Measurements from ENCODE around the gene SPATA31A3. TPM values are rescaled to one million over a fixed set of nuclear protein-coding genes. Genes with fewer than 3 reads are reported as not detected.
"Not testable (repeated sequence)": the region's sequence is repeated elsewhere in the genome, so short reads cannot be mapped to it uniquely, and the experiment has no call there.

Gene SPATA31A3
- total RNA-seq, 1 experiment from 2014 or later = 0.35 TPM

GRCh38 chr9:66942400-66943155, 49.8 kb downstream of the SPATA31A3 start:
- H4K5ac ChIP-seq (ENCODE audit: insufficient read length, low read depth, low read length); H3K4me1 Mint-ChIP-seq; H3K27me3 ChIP-seq (ENCODE audit: insufficient read depth, low read length); H2BK5ac ChIP-seq (ENCODE audit: insufficient read length, low read length); H2BK12ac ChIP-seq (ENCODE audit: insufficient read length, low read depth, low read length); DNase-seq; H3K9ac ChIP-seq (ENCODE audit: extremely low read depth, insufficient read length, low read length); H3K36me3 Mint-ChIP-seq (ENCODE audit: insufficient read depth in 1 of 3, low read depth in 3 of 3); H4K8ac ChIP-seq (replicated peaks; ENCODE audit: insufficient read length, low read depth, low read length); H2AK5ac ChIP-seq (ENCODE audit: insufficient read length, low read length); H3K4me2 ChIP-seq (ENCODE audit: insufficient read depth, insufficient read length, low read length); H4K20me1 ChIP-seq (ENCODE audit: control insufficient read depth, insufficient read depth, insufficient read length); H3K4ac ChIP-seq (ENCODE audit: low read depth, low read length); H3K56ac ChIP-seq (ENCODE audit: insufficient read length, low read depth, low read length); H3K4me1 ChIP-seq (ENCODE audit: insufficient read depth, low read length); H4K91ac ChIP-seq (ENCODE audit: insufficient read length, low read depth, low read length); H3K4me3 Mint-ChIP-seq; H3K27me3 Mint-ChIP-seq (ENCODE audit: low read depth); H3K9me3 Mint-ChIP-seq; H2BK15ac ChIP-seq (ENCODE audit: low read depth, low read length); H2BK120ac ChIP-seq (ENCODE audit: low read depth, low read length, poor library complexity, severe bottlenecking); H3K79me1 ChIP-seq (ENCODE audit: insufficient read depth, low read depth, low read length, poor library complexity, severe bottlenecking); H3K23ac ChIP-seq (ENCODE audit: insufficient read length, low read depth, low read length); H3K23me2 ChIP-seq (ENCODE audit: insufficient read length, low read depth, low read length, poor library complexity, severe bottlenecking); H3K9me3 ChIP-seq (ENCODE audit: control insufficient read depth, low read depth, low read length); H3K14ac ChIP-seq (ENCODE audit: insufficient read depth, low read length); H3K18ac ChIP-seq (ENCODE audit: insufficient read length, low read depth, low read length); H2BK20ac ChIP-seq (ENCODE audit: low read depth, low read length, poor library complexity, severe bottlenecking); H2AFZ ChIP-seq (ENCODE audit: low read length); H3K27ac Mint-ChIP-seq; H3T11ph ChIP-seq (ENCODE audit: low read length); H3K27ac ChIP-seq (ENCODE audit: insufficient read length, low read depth, low read length); H3K79me2 ChIP-seq (ENCODE audit: insufficient read depth, low read length): not testable (repeated sequence)
- no CpG with 5 or more reads among the region's 5 CpGs for WGBS (ENCODE audit: extremely low coverage, insufficient read length, low lambda C conversion rate)

DNA sequence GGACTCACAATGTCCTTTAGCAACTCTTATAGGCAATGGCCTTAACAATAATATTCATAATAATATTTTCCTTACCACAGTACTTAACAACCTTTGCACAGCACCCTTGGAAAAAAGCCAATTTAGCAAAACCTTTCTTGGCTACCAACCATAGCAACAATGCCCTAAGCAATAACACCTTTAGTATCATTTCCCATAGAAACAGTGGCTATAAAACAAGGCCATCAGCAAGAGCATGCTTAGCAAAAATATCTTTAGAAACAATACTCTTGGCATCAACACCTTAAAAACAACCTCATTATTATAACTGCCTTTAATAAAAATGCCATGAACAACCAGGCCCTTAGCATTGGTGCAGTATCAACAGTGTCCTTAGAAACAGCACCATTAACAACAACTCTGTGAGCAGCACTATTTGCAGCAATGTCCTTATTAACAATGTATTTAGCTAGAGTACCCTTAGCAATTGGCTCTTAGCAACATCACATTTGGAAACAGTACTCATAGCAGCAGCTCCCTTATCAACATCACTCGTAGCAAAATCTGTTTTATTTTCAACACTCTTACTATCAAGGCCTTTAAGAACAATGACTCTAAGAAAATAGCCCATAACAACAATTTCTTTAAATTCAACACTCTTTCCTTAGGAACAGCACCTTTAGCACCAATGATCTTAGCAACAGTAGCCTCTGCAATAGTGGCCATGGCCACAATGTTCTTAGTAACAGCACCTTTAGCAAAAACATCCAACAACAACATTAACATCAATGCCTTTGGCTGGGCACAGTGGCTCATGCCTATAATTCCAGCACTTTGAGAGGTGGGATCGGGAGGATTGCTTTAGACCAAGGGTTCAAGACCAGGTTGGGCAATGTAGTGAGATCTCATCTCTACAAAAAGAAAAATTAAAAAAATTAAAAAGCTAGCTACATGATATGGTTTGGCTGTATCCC, 52.2 kb downstream of the SPATA31A3 start:
- H3K36me3 Mint-ChIP-seq (ENCODE audit: insufficient read depth in 1 of 3, low read depth in 3 of 3); H2AK5ac ChIP-seq (ENCODE audit: insufficient read length, low read length); H3K79me2 ChIP-seq (ENCODE audit: insufficient read depth, low read length); H3K23ac ChIP-seq (ENCODE audit: insufficient read length, low read depth, low read length); H4K91ac ChIP-seq (ENCODE audit: insufficient read length, low read depth, low read length); H4K5ac ChIP-seq (ENCODE audit: insufficient read length, low read depth, low read length); H2BK120ac ChIP-seq (ENCODE audit: low read depth, low read length, poor library complexity, severe bottlenecking); H3K4me2 ChIP-seq (ENCODE audit: insufficient read depth, insufficient read length, low read length); DNase-seq; H2BK20ac ChIP-seq (ENCODE audit: low read depth, low read length, poor library complexity, severe bottlenecking); H3K9me3 ChIP-seq (ENCODE audit: control insufficient read depth, low read depth, low read length); H3K23me2 ChIP-seq (ENCODE audit: insufficient read length, low read depth, low read length, poor library complexity, severe bottlenecking); H3K4me1 ChIP-seq (ENCODE audit: insufficient read depth, low read length); H3K14ac ChIP-seq (ENCODE audit: insufficient read depth, low read length); H3K79me1 ChIP-seq (ENCODE audit: insufficient read depth, low read depth, low read length, poor library complexity, severe bottlenecking); H3T11ph ChIP-seq (ENCODE audit: low read length); H4K8ac ChIP-seq (replicated peaks; ENCODE audit: insufficient read length, low read depth, low read length); H3K9ac ChIP-seq (ENCODE audit: extremely low read depth, insufficient read length, low read length); H4K20me1 ChIP-seq (ENCODE audit: control insufficient read depth, insufficient read depth, insufficient read length); H3K27ac Mint-ChIP-seq; H3K9me3 Mint-ChIP-seq; H3K56ac ChIP-seq (ENCODE audit: insufficient read length, low read depth, low read length); H3K4ac ChIP-seq (ENCODE audit: low read depth, low read length); H3K27me3 Mint-ChIP-seq (ENCODE audit: low read depth); H3K4me3 Mint-ChIP-seq; H2BK15ac ChIP-seq (ENCODE audit: low read depth, low read length); H3K18ac ChIP-seq (ENCODE audit: insufficient read length, low read depth, low read length); H3K27me3 ChIP-seq (ENCODE audit: insufficient read depth, low read length); H3K4me1 Mint-ChIP-seq; H2AFZ ChIP-seq (ENCODE audit: low read length); H3K27ac ChIP-seq (ENCODE audit: insufficient read length, low read depth, low read length); H2BK5ac ChIP-seq (ENCODE audit: insufficient read length, low read length); H2BK12ac ChIP-seq (ENCODE audit: insufficient read length, low read depth, low read length): not testable (repeated sequence)
- no CpG with 5 or more reads among the region's 2 CpGs for WGBS (ENCODE audit: extremely low coverage, insufficient read length, low lambda C conversion rate)
